GM23338 (cell line): ENCODE data around the gene AKR7A3. TPM values are rescaled to one million over a fixed set of nuclear protein-coding genes. Genes with fewer than 3 reads are reported as not detected.

Source experiments
- ATAC-seq: fragments of 200-7000 bp; cut with Tn5 transposase; 3 replicates; pipeline ENCODE4 v1.9.1; 2020
- DNase-seq: peaks from one replicate; pipeline ENCODE4 v3.0.0-alpha.2; 2015; ENCODE audit warnings: low spot score
- H2AFZ ChIP-seq: fragments of 200-600 bp; sonication (generic); 2 replicates; pipeline ENCODE4 v1.8.0; 2016; ENCODE audit warnings: antibody characterized with exemption, mild to moderate bottlenecking, moderate library complexity
- H3F3A ChIP-seq: fragments of 200-600 bp; sonication (generic); replicated peaks from 2 replicates; pipeline ENCODE4 v1.8.0; 2017; ENCODE audit warnings: antibody characterized with exemption, mixed run types, low read depth
- H3K27ac ChIP-seq: fragments of 200-600 bp; sonication (generic); 2 replicates; pipeline ENCODE4 v1.6.1; 2016; ENCODE audit warnings: low read depth
- H3K27me3 ChIP-seq: fragments of 200-600 bp; sonication (generic); 2 replicates; pipeline ENCODE4 v1.8.0; 2016; ENCODE audit warnings: mild to moderate bottlenecking, mixed run types, moderate library complexity; ENCODE audit not compliant: insufficient read depth
- H3K36me3 ChIP-seq: fragments of 200-600 bp; sonication (generic); 2 replicates; pipeline ENCODE4 v1.8.0; 2016; ENCODE audit warnings: mild to moderate bottlenecking; ENCODE audit not compliant: insufficient read depth
- H3K4me1 ChIP-seq: fragments of 200-600 bp; sonication (generic); 2 replicates; pipeline ENCODE4 v1.8.0; 2016; ENCODE audit warnings: mild to moderate bottlenecking, moderate library complexity; ENCODE audit not compliant: insufficient read depth
- H3K4me2 ChIP-seq: fragments of 200-600 bp; sonication (generic); 2 replicates; pipeline ENCODE4 v1.7.1; 2017; ENCODE audit warnings: mixed run types
- H3K4me3 ChIP-seq: fragments of 200-600 bp; sonication (generic); 2 replicates; pipeline ENCODE4 v1.6.1; 2016; ENCODE audit warnings: mixed run types
- H3K79me2 ChIP-seq: fragments of 200-600 bp; sonication (generic); replicated peaks from 2 replicates; pipeline ENCODE4 v1.8.0; 2017; ENCODE audit warnings: mild to moderate bottlenecking; ENCODE audit not compliant: insufficient read depth
- H3K9me2 ChIP-seq: fragments of 200-600 bp; sonication (generic); 2 replicates; pipeline ENCODE4 v1.8.0; 2017; ENCODE audit not compliant: insufficient read depth
- H4K20me1 ChIP-seq: fragments of 200-600 bp; sonication (generic); replicated peaks from 2 replicates; pipeline ENCODE4 v1.8.0; 2017; ENCODE audit warnings: mild to moderate bottlenecking; ENCODE audit not compliant: insufficient read depth
- H3K27ac Mint-ChIP-seq: 2 replicates; pipeline ENCODE4 v1.8.0; 2020; ENCODE audit warnings: inconsistent platforms, mild to moderate bottlenecking, moderate library complexity, mixed read lengths
- H3K27me3 Mint-ChIP-seq: 3 replicates; pipeline ENCODE4 v1.8.0; 2022; ENCODE audit warnings: low read depth, mild to moderate bottlenecking, moderate library complexity, mixed read lengths, inconsistent platforms; ENCODE audit not compliant: insufficient read depth, poor library complexity
- H3K36me3 Mint-ChIP-seq: 3 replicates; pipeline ENCODE4 v1.8.0; 2021; ENCODE audit warnings: low read depth, mild to moderate bottlenecking, inconsistent platforms, moderate library complexity, mixed read lengths
- H3K4me1 Mint-ChIP-seq: 3 replicates; pipeline ENCODE4 v1.8.0; 2020; ENCODE audit warnings: mild to moderate bottlenecking, inconsistent platforms, mixed read lengths
- H3K4me3 Mint-ChIP-seq: 3 replicates; pipeline ENCODE4 v1.8.0; 2021; ENCODE audit warnings: moderate library complexity, mild to moderate bottlenecking, inconsistent platforms, mixed read lengths
- H3K9me3 Mint-ChIP-seq: 3 replicates; pipeline ENCODE4 v1.8.0; 2020; ENCODE audit warnings: moderate library complexity, mild to moderate bottlenecking, inconsistent platforms, mixed read lengths
- CREB1 ChIP-seq: fragments of 250-450 bp; sonication (Bioruptor Pico); IDR thresholded peaks from 2 replicates; pipeline ENCODE4 v1.5.0; 2020; ENCODE audit warnings: low read depth, mild to moderate bottlenecking, moderate library complexity
- CTCF ChIP-seq, 2 experiments: fragments of 200-600 bp in 1 of 2; sonication (generic) in 1 of 2; conservative IDR thresholded peaks; 2 replicates each; pipeline versions ENCODE4 v1.5.1 to v1.6.1; 2016 to 2017; ENCODE audit warnings: antibody characterized with exemption in 2 of 2, low read depth in 2 of 2, mild to moderate bottlenecking in 2 of 2, moderate library complexity in 1 of 2
- ETS1 ChIP-seq: IDR thresholded peaks from 2 replicates; pipeline ENCODE4 v1.6.1; 2016; ENCODE audit warnings: antibody characterized with exemption
- EZH2 ChIP-seq: fragments of 200-600 bp; sonication (generic); IDR thresholded peaks from one replicate; pipeline ENCODE4 v1.8.0; 2017; ENCODE audit warnings: antibody characterized with exemption, mild to moderate bottlenecking, low read depth; ENCODE audit not compliant: unreplicated experiment
- EZH2phosphoT487 ChIP-seq: fragments of 200-600 bp; sonication (generic); IDR thresholded peaks from one replicate; pipeline ENCODE4 v1.8.1; 2018; ENCODE audit warnings: antibody characterized with exemption; ENCODE audit not compliant: unreplicated experiment
- JUNB ChIP-seq: IDR thresholded peaks from one replicate; pipeline ENCODE4 v1.6.1; 2016; ENCODE audit warnings: antibody characterized with exemption; ENCODE audit not compliant: unreplicated experiment
- NANOG ChIP-seq: IDR thresholded peaks from 2 replicates; pipeline ENCODE4 v1.6.1; 2016; ENCODE audit warnings: antibody characterized with exemption, borderline replicate concordance
- POLR2AphosphoS5 ChIP-seq: IDR thresholded peaks from 2 replicates; pipeline ENCODE4 v1.6.1; 2016; ENCODE audit warnings: antibody characterized with exemption, low read depth
- REST ChIP-seq: IDR thresholded peaks from one replicate; pipeline ENCODE4 v1.6.1; 2018; ENCODE audit warnings: antibody characterized with exemption; ENCODE audit not compliant: unreplicated experiment
- STAT1 ChIP-seq: IDR thresholded peaks from one replicate; pipeline ENCODE4 v1.6.1; 2016; ENCODE audit warnings: antibody characterized with exemption; ENCODE audit not compliant: unreplicated experiment
- ZNF114 ChIP-seq: fragments of 250-450 bp; sonication (Bioruptor Pico); IDR thresholded peaks from 2 replicates; pipeline ENCODE4 v1.5.0; 2020; ENCODE audit warnings: mild to moderate bottlenecking, moderate library complexity
- ZNF331 ChIP-seq: fragments of 250-450 bp; sonication (Bioruptor Pico); IDR thresholded peaks from 2 replicates; pipeline ENCODE4 v1.5.0; 2020; ENCODE audit warnings: low read depth, mild to moderate bottlenecking, moderate library complexity
- ZNF462 ChIP-seq: fragments of 250-450 bp; sonication (Bioruptor Pico); IDR thresholded peaks from 2 replicates; pipeline ENCODE4 v1.5.0; 2020; ENCODE audit warnings: mild to moderate bottlenecking, moderate library complexity
- polyA plus RNA-seq: library from polyadenylated mRNA; unstranded; fragments of >200 nt; fragmentation: Nextera tagmentation; extraction: Ambion mirVana; gene quantifications from 2 replicates; pipeline ENCODE4 v1.2.1, GENCODE V29; 2016
- total RNA-seq: library from RNA; depleted of rRNA; stranded (reverse); fragments of >200 nt; shearing (Covaris generic); gene quantifications from 2 replicates; pipeline ENCODE4 v1.2.3, GENCODE V29; 2014

The AKR7A3 gene
- total and polyA plus RNA-seq, 2 experiments from 2014 or later, result 0.14 to 0.86 TPM

- H2AFZ ChIP-seq, result peak overlapping the region; percentile 59; the same call in 1 of the 2 replicates
These were observed 24.4 kb upstream of the AKR7A3 start for GRCh38 chr1:19312782-19313635.

More at GRCh38 chr1:19312782-19313635, 24.4 kb upstream of the AKR7A3 start:
- 0 out of 2 replicates have a peak, but pooled peaks cover 3% of the 10 kb centered on the region for H4K20me1 ChIP-seq
- peaks cover 10% of the 10 kb centered on the region for H3K27me3 ChIP-seq
- no peaks in the 10 kb centered on the region for H3K36me3 ChIP-seq
- H3F3A ChIP-seq, result no peaks in the 10 kb centered on the region
- H3K4me3 ChIP-seq, result peak overlapping the region; percentile 92
- ATAC-seq, result no peak
- no peaks in the 10 kb centered on the region; the same call in 1 of the 2 replicates for H3K79me2 ChIP-seq
- peak overlapping the region; percentile 92 for H3K4me2 ChIP-seq
- H3K9me2 ChIP-seq, result no peaks in the 10 kb centered on the region
- Mint-ChIP-seq H3K36me3 (peaks cover 10% of the 10 kb centered on the region), H3K27me3 (peaks cover 5% of the 10 kb centered on the region), H3K9me3 (no peaks in the 10 kb centered on the region), H3K27ac (no peak overlapping the region), H3K4me1 (peaks cover 22% of the 10 kb centered on the region), H3K4me3 (peak overlapping the region; percentile 83)
- TF ChIP-seq POLR2AphosphoS5, result no peak
- no peak for TF ChIP-seq JUNB
- TF ChIP-seq ZNF462 (CRISPR knock-in tag), result no peak
- no peak for TF ChIP-seq REST
- no peak for TF ChIP-seq CREB1 (CRISPR knock-in tag)
- no peak for TF ChIP-seq EZH2phosphoT487
- TF ChIP-seq CTCF (conservative IDR thresholded peaks at IDR 0.05; ENCODE audit: low read depth in 2 of 2), result no peak
- TF ChIP-seq ETS1, result no peak
- TF ChIP-seq ZNF331 (CRISPR knock-in tag), result no peak
- TF ChIP-seq EZH2, result no peak
- TF ChIP-seq STAT1, result no peak
- no peak for TF ChIP-seq ZNF114 (CRISPR knock-in tag)
- TF ChIP-seq NANOG, result no peak
- no peak overlapping the region for H3K27ac ChIP-seq
- no peak for DNase-seq
- H3K4me1 ChIP-seq, result 0 out of 2 replicates have a peak, but pooled peaks cover 8% of the 10 kb centered on the region
